ENCODE results near the gene AKNAD1. TPM values are rescaled to one million over a fixed set of nuclear protein-coding genes. Genes with fewer than 3 reads are reported as not detected.

AKNAD1 gene
- total and polyA plus RNA-seq, 2 donors (not counting 1 experiment from before 2014, with no cell fraction given), result not detected

GRCh38 chr1:108878678-108879077, 21.8 kb upstream of the AKNAD1 start:
- Histone ChIP-seq H3K4me1 (ENCODE audit: control insufficient read depth in 2 of 2, insufficient read depth in 2 of 2, low read length in 2 of 2) (peaks cover 11 to 12% of the 10 kb centered on the region in 2 donors), H3K27ac (ENCODE audit: low read length in 2 of 2) (no peak overlapping the region), H4K20me1 (ENCODE audit: control insufficient read depth, insufficient read depth, low read length, poor library complexity, severe bottlenecking) (no peaks in the 10 kb centered on the region), H3K9ac (ENCODE audit: low read length) (no peak overlapping the region), H2AFZ (ENCODE audit: insufficient read depth, low read depth, low read length, poor library complexity, severe bottlenecking) (peak overlapping the region; percentile 32), H3K36me3 (replicated peaks in 1 of 2; ENCODE audit: control extremely low read depth in 1 of 2, control insufficient read depth in 1 of 2, extremely low read depth in 1 of 2, insufficient read depth in 2 of 2, low read length in 1 of 2) (no peaks in the 10 kb centered on the region), H3K4me3 (ENCODE audit: control extremely low read depth in 1 of 5, extremely low read depth in 1 of 5, insufficient read depth in 1 of 5, low read depth in 2 of 5, low read length in 4 of 5) (no peak overlapping the region), H3K4me2 (replicated peaks; ENCODE audit: low read depth, low read length, poor library complexity, severe bottlenecking) (no peak overlapping the region), H3K79me2 (ENCODE audit: control insufficient read depth, insufficient read depth, low read length) (no peaks in the 10 kb centered on the region), H3K9me3 (ENCODE audit: control extremely low read depth in 1 of 3, control insufficient read depth in 2 of 3, insufficient read depth in 1 of 3, low read length in 2 of 3) (no peaks in the 10 kb centered on the region), H3K27me3 (replicated peaks in 1 of 4; ENCODE audit: control extremely low read depth in 1 of 4, control insufficient read depth in 3 of 4, insufficient read depth in 4 of 4, low read length in 3 of 4) (no peaks in the 10 kb centered on the region)
- Mint-ChIP-seq H3K27me3 (no peaks in the 10 kb centered on the region), H3K4me1 (peaks cover 13% of the 10 kb centered on the region), H3K9me3 (ENCODE audit: insufficient read depth) (no peaks in the 10 kb centered on the region), H3K4me3 (no peak overlapping the region), H3K27ac (no peak overlapping the region)
- 0% methylated on average over 1 of the region's 3 CpGs for WGBS (ENCODE audit: insufficient coverage)
- intact Hi-C loops (cut with micrococcal nuclease), result loop anchor here (5.0 kb wide), 2 partner anchors 214 to 334 kb away; partner anchors contain the start of genes SARS1 and TMEM167B
- no peak for TF ChIP-seq EZH2 (IDR thresholded peaks at IDR 0.05; ENCODE audit: borderline replicate concordance, insufficient read depth, low read depth, low read length, poor library complexity, severe bottlenecking)
- no peak for TF ChIP-seq CTCF (IDR thresholded peaks at IDR 0.05)
- ChIA-PET POLR2A (no interaction called here), CTCF (interaction anchor here (0.9 kb wide), 1 partner anchor 10 kb away, joined by 3 read pairs; no protein-coding TSS in a partner anchor)
- ATAC-seq (ENCODE audit: low read depth) (no peak), DNase-seq (no peak)

- Histone ChIP-seq H3K4me3 (ENCODE audit: control extremely low read depth in 1 of 5, extremely low read depth in 1 of 5, insufficient read depth in 1 of 5, low read depth in 2 of 5, low read length in 4 of 5) (peak overlapping the region in 2 of 5 experiments; percentile 86 to 93), H3K4me1 (ENCODE audit: control insufficient read depth in 2 of 2, insufficient read depth in 2 of 2, low read length in 2 of 2) (peaks cover 11 to 12% of the 10 kb centered on the region in 2 donors), H3K27me3 (replicated peaks in 1 of 4; ENCODE audit: control extremely low read depth in 1 of 4, control insufficient read depth in 3 of 4, insufficient read depth in 4 of 4, low read length in 3 of 4) (no peaks in the 10 kb centered on the region), H3K36me3 (replicated peaks in 1 of 2; ENCODE audit: control extremely low read depth in 1 of 2, control insufficient read depth in 1 of 2, extremely low read depth in 1 of 2, insufficient read depth in 2 of 2, low read length in 1 of 2) (no peaks in the 10 kb centered on the region), H3K4me2 (replicated peaks; ENCODE audit: low read depth, low read length, poor library complexity, severe bottlenecking) (peak overlapping the region; percentile 91), H3K9me3 (ENCODE audit: control extremely low read depth in 1 of 3, control insufficient read depth in 2 of 3, insufficient read depth in 1 of 3, low read length in 2 of 3) (no peaks in the 10 kb centered on the region), H2AFZ (ENCODE audit: insufficient read depth, low read depth, low read length, poor library complexity, severe bottlenecking) (peak overlapping the region; percentile 100), H3K27ac (ENCODE audit: low read length in 2 of 2) (no peak overlapping the region), H3K79me2 (ENCODE audit: control insufficient read depth, insufficient read depth, low read length) (no peaks in the 10 kb centered on the region), H4K20me1 (ENCODE audit: control insufficient read depth, insufficient read depth, low read length, poor library complexity, severe bottlenecking) (no peaks in the 10 kb centered on the region), H3K9ac (ENCODE audit: low read length) (peak overlapping the region; percentile 90)
- CTCF ChIA-PET, result interaction anchor here (0.9 to 2.4 kb wide), 2 partner anchors 9 to 20 kb away, joined by 3 to 10 read pairs; no protein-coding TSS in a partner anchor
- intact Hi-C loops (cut with micrococcal nuclease), result loop anchor here (5.0 kb wide), 2 partner anchors 214 to 334 kb away; partner anchors contain the start of genes SARS1 and TMEM167B
- Mint-ChIP-seq H3K4me3 (peak overlapping the region; percentile 98), H3K27me3 (no peaks in the 10 kb centered on the region), H3K27ac (peak overlapping the region; percentile 67), H3K4me1 (peaks cover 13% of the 10 kb centered on the region), H3K9me3 (ENCODE audit: insufficient read depth) (no peaks in the 10 kb centered on the region)
- TF ChIP-seq CTCF (IDR thresholded peaks at IDR 0.05), result no peak
- no peak for TF ChIP-seq EZH2 (IDR thresholded peaks at IDR 0.05; ENCODE audit: borderline replicate concordance, insufficient read depth, low read depth, low read length, poor library complexity, severe bottlenecking)
- POLR2A ChIA-PET, result no interaction called here
- DNase-seq (no peak), ATAC-seq (ENCODE audit: low read depth) (no peak)
- WGBS (ENCODE audit: insufficient coverage), result no CpG with 5 or more reads among the region's 4 CpGs
Measured at GRCh38 chr1:108878160-108878469, 21.2 kb upstream of the AKNAD1 start.
